ENCODE results near the gene GP9. TPM values are rescaled to one million over a fixed set of nuclear protein-coding genes. Genes with fewer than 3 reads are reported as not detected.

The GP9 gene
- polyA plus RNA-seq, 1 donor from 2014 or later, result not detected

DNA sequence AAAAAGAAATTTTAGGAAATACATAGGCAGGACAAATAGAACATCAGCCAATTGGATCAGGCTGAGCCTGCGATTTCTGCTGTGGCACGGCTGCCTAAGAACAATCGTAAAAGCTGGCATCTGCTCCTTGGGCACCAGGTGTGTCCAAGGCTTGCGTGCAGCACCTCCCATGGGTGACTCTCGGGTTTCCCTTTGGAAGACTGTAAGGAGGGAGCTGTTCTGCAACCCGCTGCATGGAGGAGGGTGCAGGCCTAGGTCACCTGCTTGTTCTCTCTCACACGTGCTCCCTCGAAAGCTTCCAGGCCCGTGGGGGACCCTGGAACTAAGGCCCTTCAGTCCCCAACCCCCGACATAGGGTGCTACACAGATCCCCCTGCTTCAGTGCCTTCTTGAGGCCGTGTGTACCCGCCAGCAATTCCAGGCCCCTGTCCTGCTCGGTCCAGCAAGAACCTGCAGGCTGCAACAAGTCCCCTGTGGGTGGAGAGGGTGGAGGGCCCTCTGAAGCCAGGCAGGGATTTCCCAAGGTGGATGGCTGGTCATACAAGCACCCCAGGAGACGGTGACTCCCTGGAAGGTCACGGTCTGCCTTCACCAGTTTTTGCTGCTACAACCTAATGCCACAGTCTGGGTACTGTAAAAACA is 3.4 kb downstream of the GP9 start:
- no peak overlapping the region for H2AFZ ChIP-seq (ENCODE audit: low read depth, low read length)
- H3K4me2 ChIP-seq (ENCODE audit: low read length), result no peak overlapping the region
- TF ChIP-seq POLR2AphosphoS5 (IDR thresholded peaks at IDR 0.05), result no peak
- H3K9me3 ChIP-seq (ENCODE audit: low read length), result no peaks in the 10 kb centered on the region
- no peaks in the 10 kb centered on the region for H3K79me2 ChIP-seq (replicated peaks; ENCODE audit: insufficient read depth, low read length)
- no peaks in the 10 kb centered on the region for H3F3A ChIP-seq (ENCODE audit: insufficient read depth, low read length, poor library complexity, severe bottlenecking)
- H3K27me3 ChIP-seq (ENCODE audit: insufficient read depth, low read depth, low read length), result no peaks in the 10 kb centered on the region
- H3K27ac ChIP-seq (ENCODE audit: low read length), result no peak overlapping the region
- no peak overlapping the region for H3K4me3 ChIP-seq (ENCODE audit: low read length)
- H3K9me2 ChIP-seq (ENCODE audit: insufficient read depth, low read length), result no peaks in the 10 kb centered on the region
- no peaks in the 10 kb centered on the region for H3K36me3 ChIP-seq (ENCODE audit: insufficient read depth, low read length)
- H3K9ac ChIP-seq (ENCODE audit: low read length), result no peak overlapping the region
- no peaks in the 10 kb centered on the region for H4K20me1 ChIP-seq (ENCODE audit: insufficient read depth)

DNA sequence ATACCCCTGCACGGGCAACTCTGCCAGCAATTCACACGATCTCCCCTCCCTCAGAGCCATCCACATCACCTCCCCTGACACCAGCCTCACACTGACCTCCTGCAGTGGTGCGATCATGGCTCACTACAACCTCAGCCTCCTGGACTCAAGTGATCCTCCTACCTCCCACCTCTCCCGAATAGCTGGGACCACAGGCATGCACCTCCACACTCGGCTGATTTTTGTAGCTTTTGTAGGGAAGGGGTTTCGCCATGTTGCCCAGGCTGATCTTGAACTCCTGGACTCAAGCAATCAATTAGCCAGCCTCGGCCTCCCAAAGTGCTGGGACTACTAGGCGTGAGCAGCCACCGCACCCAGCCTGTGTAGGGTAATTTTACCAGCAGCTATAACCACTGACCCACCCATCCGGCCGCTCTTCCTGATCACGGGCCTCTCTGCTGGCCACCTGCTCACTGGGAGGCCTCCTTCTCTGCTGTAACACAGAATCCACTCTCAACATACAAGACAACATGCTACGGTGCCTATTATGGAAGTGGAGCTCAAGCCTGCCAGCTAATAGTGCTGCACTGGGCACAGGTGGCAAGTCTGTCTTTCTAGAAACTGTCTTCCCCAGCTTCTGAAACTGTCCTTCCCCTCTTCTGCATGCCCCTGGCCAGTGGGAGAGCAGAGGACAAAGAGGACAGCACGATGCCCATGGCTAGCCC is 4.6 kb downstream of the GP9 start:
- Histone ChIP-seq H3K27ac (ENCODE audit: low read length) (no peak overlapping the region), H3K9ac (ENCODE audit: low read length) (no peak overlapping the region), H4K20me1 (ENCODE audit: insufficient read depth) (no peaks in the 10 kb centered on the region), H3K9me2 (ENCODE audit: insufficient read depth, low read length) (no peaks in the 10 kb centered on the region), H3K9me3 (ENCODE audit: low read length) (no peaks in the 10 kb centered on the region), H3K27me3 (ENCODE audit: insufficient read depth, low read depth, low read length) (no peaks in the 10 kb centered on the region), H2AFZ (ENCODE audit: low read depth, low read length) (no peak overlapping the region), H3F3A (ENCODE audit: insufficient read depth, low read length, poor library complexity, severe bottlenecking) (no peaks in the 10 kb centered on the region), H3K4me3 (ENCODE audit: low read length) (no peak overlapping the region), H3K79me2 (replicated peaks; ENCODE audit: insufficient read depth, low read length) (no peaks in the 10 kb centered on the region), H3K36me3 (ENCODE audit: insufficient read depth, low read length) (no peaks in the 10 kb centered on the region), H3K4me2 (ENCODE audit: low read length) (no peak overlapping the region)
- TF ChIP-seq RAD21 (conservative IDR thresholded peaks at IDR 0.05) (no peak), EZH2 (IDR thresholded peaks at IDR 0.05; ENCODE audit: borderline replicate concordance, insufficient read depth, low read length, poor library complexity, severe bottlenecking) (no peak), SMC3 (conservative IDR thresholded peaks at IDR 0.05; ENCODE audit: poor library complexity) (no peak), EP300 (conservative IDR thresholded peaks at IDR 0.05; ENCODE audit: poor library complexity, severe bottlenecking) (no peak), MXI1 (conservative IDR thresholded peaks at IDR 0.05; ENCODE audit: poor library complexity, severe bottlenecking) (no peak), POLR2AphosphoS5 (IDR thresholded peaks at IDR 0.05) (no peak), TAF1 (IDR thresholded peaks at IDR 0.05; ENCODE audit: low read depth) (no peak)
- TF ChIP-seq, protein P1, sequence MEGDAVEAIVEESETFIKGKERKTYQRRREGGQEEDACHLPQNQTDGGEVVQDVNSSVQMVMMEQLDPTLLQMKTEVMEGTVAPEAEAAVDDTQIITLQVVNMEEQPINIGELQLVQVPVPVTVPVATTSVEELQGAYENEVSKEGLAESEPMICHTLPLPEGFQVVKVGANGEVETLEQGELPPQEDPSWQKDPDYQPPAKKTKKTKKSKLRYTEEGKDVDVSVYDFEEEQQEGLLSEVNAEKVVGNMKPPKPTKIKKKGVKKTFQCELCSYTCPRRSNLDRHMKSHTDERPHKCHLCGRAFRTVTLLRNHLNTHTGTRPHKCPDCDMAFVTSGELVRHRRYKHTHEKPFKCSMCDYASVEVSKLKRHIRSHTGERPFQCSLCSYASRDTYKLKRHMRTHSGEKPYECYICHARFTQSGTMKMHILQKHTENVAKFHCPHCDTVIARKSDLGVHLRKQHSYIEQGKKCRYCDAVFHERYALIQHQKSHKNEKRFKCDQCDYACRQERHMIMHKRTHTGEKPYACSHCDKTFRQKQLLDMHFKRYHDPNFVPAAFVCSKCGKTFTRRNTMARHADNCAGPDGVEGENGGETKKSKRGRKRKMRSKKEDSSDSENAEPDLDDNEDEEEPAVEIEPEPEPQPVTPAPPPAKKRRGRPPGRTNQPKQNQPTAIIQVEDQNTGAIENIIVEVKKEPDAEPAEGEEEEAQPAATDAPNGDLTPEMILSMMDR (IDR thresholded peaks at IDR 0.05; ENCODE audit: poor library complexity, severe bottlenecking), result no peak
- TF ChIP-seq, protein P2, sequence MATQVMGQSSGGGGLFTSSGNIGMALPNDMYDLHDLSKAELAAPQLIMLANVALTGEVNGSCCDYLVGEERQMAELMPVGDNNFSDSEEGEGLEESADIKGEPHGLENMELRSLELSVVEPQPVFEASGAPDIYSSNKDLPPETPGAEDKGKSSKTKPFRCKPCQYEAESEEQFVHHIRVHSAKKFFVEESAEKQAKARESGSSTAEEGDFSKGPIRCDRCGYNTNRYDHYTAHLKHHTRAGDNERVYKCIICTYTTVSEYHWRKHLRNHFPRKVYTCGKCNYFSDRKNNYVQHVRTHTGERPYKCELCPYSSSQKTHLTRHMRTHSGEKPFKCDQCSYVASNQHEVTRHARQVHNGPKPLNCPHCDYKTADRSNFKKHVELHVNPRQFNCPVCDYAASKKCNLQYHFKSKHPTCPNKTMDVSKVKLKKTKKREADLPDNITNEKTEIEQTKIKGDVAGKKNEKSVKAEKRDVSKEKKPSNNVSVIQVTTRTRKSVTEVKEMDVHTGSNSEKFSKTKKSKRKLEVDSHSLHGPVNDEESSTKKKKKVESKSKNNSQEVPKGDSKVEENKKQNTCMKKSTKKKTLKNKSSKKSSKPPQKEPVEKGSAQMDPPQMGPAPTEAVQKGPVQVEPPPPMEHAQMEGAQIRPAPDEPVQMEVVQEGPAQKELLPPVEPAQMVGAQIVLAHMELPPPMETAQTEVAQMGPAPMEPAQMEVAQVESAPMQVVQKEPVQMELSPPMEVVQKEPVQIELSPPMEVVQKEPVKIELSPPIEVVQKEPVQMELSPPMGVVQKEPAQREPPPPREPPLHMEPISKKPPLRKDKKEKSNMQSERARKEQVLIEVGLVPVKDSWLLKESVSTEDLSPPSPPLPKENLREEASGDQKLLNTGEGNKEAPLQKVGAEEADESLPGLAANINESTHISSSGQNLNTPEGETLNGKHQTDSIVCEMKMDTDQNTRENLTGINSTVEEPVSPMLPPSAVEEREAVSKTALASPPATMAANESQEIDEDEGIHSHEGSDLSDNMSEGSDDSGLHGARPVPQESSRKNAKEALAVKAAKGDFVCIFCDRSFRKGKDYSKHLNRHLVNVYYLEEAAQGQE (IDR thresholded peaks at IDR 0.05; ENCODE audit: borderline replicate concordance), result no peak
